HG03196 (cell line): ENCODE measurements around the gene FNDC10.

Experiments
- ATAC-seq: cut with Tn5 transposase; IDR thresholded peaks from one replicate; pipeline ENCODE4 v1.9.1; 2021; ENCODE audit not compliant: unreplicated experiment

Gene FNDC10

GRCh38 chr1:1550087-1550486 is 49.8 kb downstream of the FNDC10 start:
- no peak for ATAC-seq

GRCh38 chr1:1548591-1548990 is 51.3 kb downstream of the FNDC10 start:
- no peak for ATAC-seq
